LNCAP (cell line): ENCODE measurements around the gene PCBD1.

Experiments
- CTCF ChIP-seq: fragments of 450-650 bp; IDR thresholded peaks from 2 replicates; pipeline ENCODE4 v1.5.1; 2017; ENCODE audit warnings: mild to moderate bottlenecking

PCBD1 gene

GRCh38 chr10:70863470-70864160, 24.8 kb downstream of the PCBD1 start:
- TF ChIP-seq CTCF = no peak

GRCh38 chr10:70858759-70859158, 29.6 kb downstream of the PCBD1 start:
- no peak for TF ChIP-seq CTCF

GRCh38 chr10:70856454-70856853, 31.9 kb downstream of the PCBD1 start:
- TF ChIP-seq CTCF = no peak

- TF ChIP-seq CTCF = no peak
Observed at GRCh38 chr10:70853457-70853856, 34.9 kb downstream of the PCBD1 start.

- TF ChIP-seq CTCF = no peak
Observed at GRCh38 chr10:70853038-70853437, 35.3 kb downstream of the PCBD1 start.

GRCh38 chr10:70851597-70852475, 36.5 kb downstream of the PCBD1 start:
- no peak for TF ChIP-seq CTCF

GRCh38 chr10:70850097-70850496, 38.3 kb downstream of the PCBD1 start:
- no peak for TF ChIP-seq CTCF
